HG03469 (cell line): ENCODE data around the gene NPFF.

Experiments
- ATAC-seq: cut with Tn5 transposase; IDR thresholded peaks from one replicate; pipeline ENCODE4 v1.9.1; 2021; ENCODE audit warnings: mild to moderate bottlenecking, moderate library complexity, moderate number of reproducible peaks; ENCODE audit not compliant: unreplicated experiment

The NPFF gene

DNA sequence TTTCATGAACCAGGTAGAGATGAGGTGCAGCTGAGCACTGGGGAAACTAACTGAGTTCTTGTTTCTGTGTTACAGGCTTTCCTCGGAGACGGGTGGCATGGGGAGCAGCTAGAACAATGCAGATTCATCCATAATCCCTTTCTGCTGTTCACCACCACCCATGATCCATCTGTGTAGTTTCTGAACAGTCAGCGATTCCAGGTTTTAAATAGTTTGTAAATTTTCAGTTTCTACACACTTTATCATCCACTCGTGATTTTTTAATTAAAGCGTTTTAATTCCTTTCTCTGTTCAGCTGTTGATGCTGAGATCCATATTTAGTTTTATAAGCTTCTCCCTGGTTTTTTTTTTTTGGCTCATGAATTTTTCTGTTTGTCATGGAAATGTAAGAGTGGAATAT, 28.0 kb downstream of the NPFF start:
- no peak for ATAC-seq

DNA sequence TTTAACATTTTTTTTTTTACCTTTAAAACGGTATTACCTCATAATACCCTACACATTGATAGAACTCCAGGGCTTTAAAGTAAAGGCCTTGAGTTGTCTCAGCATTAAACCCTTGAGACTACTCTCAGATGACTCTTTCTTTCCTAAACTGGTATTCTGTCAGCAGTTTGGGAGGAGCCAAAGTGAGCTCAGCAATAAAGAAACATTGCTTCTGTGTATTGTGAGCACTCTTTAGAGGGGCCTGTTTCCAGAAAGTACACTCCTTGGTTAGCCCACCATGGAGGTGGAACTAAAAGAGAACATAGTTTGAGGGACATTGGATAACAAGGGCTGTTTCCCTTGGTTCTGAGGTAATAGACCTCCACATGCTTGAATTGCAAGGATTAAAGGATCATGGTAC, 28.4 kb downstream of the NPFF start:
- ATAC-seq: no peak

DNA sequence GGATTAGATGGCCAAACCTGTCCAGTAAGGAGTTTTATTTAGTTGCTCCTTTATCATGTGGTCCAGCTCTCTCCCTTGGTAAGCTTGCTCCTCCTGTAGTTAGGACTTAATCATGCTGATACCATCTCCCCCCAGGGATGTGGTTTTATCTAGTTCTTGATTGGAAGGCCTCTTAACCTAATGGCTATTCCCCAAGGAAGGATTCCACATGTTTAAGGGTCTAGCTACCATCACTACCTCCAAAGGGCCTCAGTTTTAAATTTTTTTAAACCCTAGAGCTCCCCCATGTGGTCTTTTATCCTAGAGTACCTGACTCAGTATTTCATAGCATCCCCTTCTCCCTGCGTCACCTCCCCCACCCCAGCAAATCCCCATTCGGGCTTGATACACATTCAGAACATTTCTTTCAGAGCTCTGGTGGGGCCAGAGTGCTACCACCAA, 30.5 kb downstream of the NPFF start:
- no peak for ATAC-seq

DNA sequence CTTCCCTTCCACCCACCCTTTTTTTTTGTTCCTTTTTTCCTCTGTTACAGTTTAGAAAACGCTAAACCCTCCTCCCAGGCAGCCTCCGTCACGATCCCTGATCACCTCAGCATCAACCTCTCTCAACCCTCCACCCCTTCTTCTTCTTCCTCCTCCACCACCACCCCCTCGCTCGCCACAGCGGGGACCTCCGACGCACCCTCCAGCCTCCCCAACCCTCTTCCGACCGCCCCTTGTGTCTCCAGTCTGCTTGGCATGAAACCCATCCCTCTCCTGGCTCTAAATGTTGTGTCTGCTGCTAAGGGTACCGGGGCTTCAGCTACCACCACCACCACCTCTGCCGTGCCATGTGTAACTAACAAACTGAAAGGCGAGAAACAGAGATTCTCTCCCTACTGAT, 32.5 kb downstream of the NPFF start:
- ATAC-seq: no peak

DNA sequence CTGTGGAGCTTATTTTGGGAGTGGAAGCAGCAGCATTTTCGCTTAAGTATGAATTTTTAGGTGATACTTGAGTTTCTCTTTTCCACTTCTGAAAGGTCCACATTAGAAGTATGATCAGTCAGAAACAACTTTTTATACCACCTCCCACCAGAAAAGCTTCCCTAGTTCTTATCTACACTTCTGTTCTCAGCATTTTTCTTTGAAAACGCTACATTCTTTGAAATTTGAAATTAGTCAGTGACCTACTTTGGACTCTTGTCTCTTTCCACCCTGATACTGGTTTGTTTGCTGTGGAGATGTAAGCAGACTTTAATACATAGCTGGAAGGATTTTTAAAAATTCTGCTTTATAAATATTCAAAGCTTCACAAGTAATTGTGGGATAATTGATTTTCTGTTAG, 33.2 kb downstream of the NPFF start:
- ATAC-seq: no peak

DNA sequence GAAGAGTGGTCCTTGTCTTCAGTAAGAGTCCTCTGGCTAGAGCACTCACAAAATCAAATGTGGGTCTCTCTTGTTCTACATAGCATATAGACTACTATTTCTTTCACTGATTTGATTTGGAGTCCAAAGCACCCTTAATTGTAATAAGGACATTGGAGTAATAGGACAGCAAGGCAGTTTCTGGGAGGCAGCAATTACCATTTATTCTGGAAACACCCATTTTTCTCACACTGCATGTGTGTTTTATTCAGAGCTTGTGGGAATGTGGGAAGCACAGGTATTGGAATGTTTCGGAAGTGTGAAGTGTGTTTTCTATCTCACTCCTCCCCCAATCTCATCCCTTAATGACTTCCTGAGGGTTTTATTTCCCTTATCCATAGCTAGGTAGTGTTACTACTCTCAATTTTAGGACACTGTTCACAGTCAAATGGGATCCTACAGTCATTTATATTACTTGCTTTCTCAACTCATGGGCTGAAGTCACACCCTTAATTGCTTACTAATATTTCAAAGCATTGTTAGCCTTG, 35.2 kb downstream of the NPFF start:
- ATAC-seq: no peak

DNA sequence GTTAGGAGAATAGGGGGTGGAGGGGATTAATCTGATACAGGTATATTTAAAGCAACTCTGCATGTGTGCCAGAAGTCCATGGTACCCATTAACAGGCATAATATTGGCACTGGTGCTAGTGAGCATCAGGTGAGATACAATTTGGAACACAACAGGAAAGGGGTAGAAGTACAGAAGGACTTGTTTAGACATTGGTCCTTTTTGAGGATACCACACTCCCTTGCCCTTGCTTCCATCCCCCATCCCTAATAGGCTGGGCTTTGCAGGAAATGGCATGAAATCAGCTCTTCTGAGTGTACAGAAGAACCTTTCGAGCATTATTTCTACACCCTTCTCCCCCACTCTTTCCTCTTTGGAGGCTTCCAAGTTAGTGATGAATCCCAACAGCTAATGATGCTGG, 39.0 kb downstream of the NPFF start:
- ATAC-seq: no peak

DNA sequence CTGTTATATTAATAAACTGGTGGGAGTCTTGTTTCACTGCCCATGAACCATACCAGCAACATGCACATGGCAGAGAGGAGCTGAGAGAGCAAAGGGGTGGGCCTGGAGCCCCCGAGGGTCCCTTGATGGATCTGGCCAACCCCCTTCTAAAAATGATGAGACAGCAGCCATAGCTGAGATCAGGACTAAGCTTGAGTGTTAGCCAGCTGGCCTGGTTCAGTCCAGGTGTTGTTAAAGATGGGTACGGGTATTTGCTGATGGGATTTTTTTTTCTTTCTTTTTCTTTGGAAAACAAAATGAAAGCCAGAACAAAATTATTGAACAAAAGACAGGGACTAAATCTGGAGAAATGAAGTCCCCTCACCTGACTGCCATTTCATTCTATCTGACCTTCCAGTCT, 39.4 kb downstream of the NPFF start:
- no peak for ATAC-seq

DNA sequence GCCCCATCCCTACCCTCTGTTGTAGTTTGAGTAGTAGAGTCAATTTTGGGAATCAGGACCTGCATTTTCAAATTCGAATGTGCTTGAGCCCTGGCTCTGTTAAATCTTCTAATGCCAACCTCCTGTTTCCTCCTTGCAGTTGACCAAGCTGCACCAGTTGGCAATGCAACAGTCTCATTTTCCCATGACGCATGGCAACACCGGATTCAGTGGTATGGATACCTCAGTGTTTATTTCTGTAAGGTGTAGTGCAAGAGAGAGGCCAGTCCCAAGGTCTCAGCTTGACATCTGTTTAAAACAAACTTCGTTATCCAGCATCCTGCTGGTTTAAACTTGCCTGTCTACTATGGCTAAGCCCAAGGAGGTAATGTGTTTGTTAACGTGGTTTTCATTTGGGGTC, 40.2 kb downstream of the NPFF start:
- ATAC-seq: no peak

DNA sequence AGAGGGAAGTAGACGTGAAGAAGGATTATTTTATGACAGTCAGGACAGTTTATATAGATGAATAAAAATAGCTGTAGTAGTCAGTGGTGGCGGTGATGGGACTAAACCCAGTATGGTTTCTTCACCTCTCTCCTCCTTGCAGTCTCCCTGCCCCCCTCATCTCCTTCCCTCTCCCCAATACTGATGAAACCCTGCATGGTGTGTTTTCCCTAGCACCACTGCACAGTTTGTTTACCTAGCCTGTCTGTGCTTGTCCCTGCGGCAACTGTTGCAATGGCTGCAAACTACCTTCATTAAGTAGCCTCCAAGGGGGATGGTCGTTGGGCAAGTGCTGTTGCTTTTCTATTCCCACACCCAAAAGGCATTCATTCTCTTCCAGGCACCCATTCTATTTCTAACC, 40.6 kb downstream of the NPFF start:
- no peak for ATAC-seq

DNA sequence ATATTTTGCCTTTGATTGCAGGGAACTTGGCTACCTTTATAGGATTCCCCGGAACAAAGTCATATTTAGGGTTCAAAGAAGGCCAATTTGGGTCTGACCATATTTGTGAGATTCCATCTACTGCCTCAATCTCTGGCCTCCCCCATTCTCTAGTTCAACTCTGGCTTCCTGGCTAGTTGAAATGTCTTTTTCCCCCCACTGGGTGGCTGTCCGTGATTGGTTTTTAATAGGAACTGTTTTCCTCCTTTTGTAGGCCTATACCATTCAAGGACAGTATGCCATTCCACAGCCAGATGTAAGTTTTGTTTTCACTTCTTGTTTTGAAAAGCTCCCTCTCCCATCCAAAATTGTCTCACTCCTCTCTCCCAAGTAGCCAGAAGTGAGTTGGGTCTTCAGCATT, 41.6 kb downstream of the NPFF start:
- no peak for ATAC-seq

DNA sequence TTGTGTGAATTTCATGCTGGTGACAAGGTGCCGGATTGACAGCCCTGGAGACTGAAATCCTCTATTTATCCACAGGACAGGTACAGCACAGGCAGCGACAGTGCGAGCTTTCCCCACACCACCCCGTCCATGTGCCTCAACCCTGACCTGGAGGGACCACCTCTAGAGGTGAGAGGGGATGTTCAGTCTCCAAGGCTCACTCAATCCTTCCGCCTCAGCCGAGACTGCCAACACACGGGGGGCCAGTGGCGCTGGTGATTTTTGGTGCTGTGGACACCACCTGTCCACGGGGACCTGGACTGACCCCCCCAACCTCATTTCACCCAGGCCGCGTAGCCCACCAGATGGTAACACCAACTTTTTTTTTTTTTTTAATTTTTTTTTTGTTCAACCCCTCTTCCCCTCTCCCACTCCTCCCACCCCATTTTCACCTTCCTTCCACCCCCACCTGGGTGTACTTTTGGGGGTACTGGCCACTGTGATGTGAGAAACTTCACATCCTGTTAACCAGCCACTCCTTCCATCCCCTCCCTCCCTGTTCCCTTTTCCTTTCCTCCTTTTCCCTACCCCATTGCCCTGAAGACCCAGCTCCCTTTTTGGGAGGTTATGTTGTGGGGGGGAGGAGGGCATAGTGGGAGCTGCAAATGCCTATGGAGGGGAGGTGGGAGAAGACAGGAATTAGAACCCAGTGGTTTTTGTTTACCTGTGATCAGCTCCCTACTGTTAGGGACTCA, 42.4 kb downstream of the NPFF start:
- no peak for ATAC-seq

DNA sequence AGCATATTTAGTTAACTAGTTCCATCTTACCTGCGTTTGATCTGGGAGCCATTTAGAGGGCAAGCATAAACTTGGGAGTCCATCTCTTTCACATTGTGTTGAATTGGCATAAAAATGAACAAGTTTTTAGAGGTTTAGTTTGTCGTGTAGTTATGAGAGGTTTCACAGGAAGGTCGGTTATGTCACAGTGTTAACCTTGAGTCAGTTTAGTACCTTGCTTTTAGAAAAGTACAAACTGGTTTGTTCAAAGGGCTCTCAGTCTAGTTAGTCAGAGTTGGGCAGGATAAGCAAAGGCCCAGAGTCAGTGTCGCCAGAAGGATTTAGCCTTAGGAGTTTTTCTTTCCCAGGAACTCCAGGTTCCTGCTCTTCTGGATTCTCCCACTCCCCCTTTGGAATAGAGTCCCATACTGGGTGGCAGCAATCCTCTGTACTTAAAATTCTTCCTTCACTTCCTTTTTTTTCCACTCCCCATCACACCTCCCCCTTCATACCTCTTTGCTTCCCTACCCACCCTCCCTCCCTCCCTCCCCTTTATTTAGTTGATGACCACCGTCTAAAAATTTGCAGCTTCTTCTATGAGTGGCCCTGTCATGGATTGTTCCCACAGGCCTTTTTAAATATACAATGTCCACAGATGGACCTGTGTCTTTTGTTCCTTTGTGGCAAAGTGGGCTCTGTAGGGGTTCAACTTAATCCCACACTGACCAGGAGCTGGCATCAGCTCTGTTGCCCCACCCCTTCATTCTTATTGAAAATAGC, 43.3 kb downstream of the NPFF start:
- no peak for ATAC-seq

DNA sequence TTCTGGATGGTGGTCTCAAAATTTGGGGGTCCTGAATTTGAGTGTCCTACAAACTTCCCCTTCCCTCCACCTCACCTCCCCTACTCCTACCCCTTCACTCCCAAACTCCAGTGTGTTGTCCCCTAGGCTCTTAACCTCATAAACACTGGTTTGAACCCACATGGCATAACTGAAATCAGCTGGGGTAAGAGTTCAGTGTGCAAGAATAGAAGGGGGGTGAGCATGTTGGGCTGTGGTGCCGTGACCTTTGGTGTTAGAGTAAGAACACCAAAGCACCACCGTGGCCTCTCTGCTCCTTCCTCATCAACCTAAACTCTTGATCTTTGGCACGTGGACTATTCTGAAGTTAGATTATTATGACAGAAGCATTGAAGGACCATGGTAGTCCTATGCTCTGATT, 44.3 kb downstream of the NPFF start:
- no peak for ATAC-seq

DNA sequence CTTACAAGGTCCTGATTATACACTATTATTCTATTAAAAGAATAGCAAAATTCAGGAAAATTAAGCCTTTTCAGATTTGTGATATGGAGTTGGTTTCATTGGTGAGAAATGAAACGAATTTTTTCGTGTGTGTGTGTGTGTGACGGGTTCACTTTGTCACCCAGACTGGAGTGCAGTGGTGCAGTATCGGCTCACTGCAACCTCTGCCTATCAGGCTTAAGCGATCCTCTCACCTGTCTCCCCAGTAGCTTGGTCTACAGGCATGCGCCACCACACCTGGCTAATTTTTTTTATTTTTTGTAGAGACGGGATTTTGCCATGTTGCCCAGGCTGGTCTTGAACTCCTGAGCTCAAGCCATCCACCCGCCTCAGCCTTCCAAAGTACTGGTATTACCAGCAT, 45.7 kb downstream of the NPFF start:
- no peak for ATAC-seq

DNA sequence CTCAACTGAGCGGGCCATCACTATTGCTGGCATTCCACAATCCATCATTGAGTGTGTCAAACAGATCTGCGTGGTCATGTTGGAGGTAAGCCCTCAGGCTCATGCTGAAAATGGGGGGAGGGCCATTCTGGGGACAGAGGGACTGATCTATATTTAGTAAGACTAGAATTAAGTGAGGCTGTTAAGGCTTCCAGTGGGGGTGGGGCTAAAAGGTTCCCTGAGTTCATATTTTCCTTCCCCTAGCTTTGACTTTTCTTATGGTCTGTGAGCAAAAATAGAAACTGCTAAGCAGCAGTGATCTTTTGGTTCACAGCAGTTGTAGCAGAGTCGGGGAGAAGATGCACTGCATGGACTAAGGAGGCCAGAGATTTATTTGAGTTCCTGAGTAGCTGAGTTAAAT, 46.2 kb downstream of the NPFF start:
- no peak for ATAC-seq

DNA sequence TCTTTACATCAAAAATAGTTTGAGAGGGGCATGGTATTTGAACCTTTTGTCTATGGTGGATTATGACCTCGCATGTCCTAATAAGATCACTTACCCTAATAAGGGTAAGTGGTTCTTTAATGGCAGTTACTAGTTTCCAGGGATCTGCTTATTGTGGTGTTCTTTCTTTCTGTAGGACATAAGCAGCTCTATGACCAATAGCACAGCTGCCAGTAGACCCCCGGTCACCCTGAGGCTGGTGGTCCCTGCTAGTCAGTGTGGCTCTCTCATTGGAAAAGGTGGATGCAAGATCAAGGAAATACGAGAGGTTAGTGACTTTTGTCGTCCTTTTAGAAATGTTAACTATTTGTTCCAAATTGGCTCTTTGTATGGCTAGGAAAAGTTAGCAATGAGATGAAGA, 48.2 kb downstream of the NPFF start:
- no peak for ATAC-seq
